ENCODE measurements around the gene SMAD7.

- TF ChIP-seq EP300 (IDR thresholded peaks at IDR 0.05) = no peak
- no peak for TF ChIP-seq CTCF (IDR thresholded peaks at IDR 0.05)
- no peak for TF ChIP-seq POLR2A (IDR thresholded peaks at IDR 0.05)
These were observed 74.2 kb downstream of the SMAD7 start for GRCh38 chr18:48876590-48876989.

Measured in ovary (tissue), 3 donors.